ENCODE results near the gene ANKFN1.

DNA sequence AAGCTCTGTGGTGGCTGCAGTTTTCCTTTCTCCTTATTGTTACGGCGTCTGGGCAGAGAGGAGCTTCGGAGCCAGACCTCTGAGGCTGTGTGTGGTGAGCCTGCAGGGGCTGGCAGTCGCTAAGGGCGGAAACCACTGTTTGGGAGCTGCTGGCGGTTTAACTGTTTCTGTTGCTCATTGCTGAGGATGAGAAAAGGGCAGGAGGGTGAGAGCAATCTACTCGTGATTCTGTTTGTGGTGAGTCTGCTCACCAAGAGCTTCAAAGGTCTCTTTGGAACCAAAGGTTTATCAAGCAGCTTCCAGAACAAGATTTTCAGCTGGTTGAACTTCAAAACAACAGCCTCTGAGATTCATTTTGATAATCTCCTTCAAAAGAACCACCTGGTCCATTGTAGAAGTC, 143.9 kb downstream of the ANKFN1 start:
- TF ChIP-seq GATA2 (IDR thresholded peaks at IDR 0.05; ENCODE audit: low read depth, low read length) (no peak), GATA3 (IDR thresholded peaks at IDR 0.05; ENCODE audit: low read depth, low read length) (no peak)

Data from SH-SY5Y (cell line).